Measurements from ENCODE around the gene ASTN2.

GRCh38 chr9:117266855-117267497 lies 147.9 kb downstream of the ASTN2 start:
- TF ChIP-seq EZH2phosphoT487 (IDR thresholded peaks at IDR 0.05; ENCODE audit: insufficient read depth, low read depth), result no peak
- TF ChIP-seq EZH2 (IDR thresholded peaks at IDR 0.05; ENCODE audit: insufficient read depth, poor library complexity, severe bottlenecking), result no peak

All from GM23248 (cell line).